OCI-LY3 (cell line): ENCODE measurements around the gene PLCL1.

Source experiments
- EZH2phosphoT487 ChIP-seq: fragments of 200-600 bp; shearing (Covaris generic); IDR thresholded peaks from 2 replicates; pipeline ENCODE4 v1.6.1; 2018; ENCODE audit warnings: antibody characterized with exemption, mixed run types, low read depth
- TF ChIP-seq, protein P1 (sequence below): fragments of 200-600, 300-600 bp; sonication (generic); IDR thresholded peaks from 2 replicates; pipeline ENCODE4 v1.5.1; 2014; ENCODE audit warnings: antibody characterized with exemption, low read length, low read depth

DNA sequence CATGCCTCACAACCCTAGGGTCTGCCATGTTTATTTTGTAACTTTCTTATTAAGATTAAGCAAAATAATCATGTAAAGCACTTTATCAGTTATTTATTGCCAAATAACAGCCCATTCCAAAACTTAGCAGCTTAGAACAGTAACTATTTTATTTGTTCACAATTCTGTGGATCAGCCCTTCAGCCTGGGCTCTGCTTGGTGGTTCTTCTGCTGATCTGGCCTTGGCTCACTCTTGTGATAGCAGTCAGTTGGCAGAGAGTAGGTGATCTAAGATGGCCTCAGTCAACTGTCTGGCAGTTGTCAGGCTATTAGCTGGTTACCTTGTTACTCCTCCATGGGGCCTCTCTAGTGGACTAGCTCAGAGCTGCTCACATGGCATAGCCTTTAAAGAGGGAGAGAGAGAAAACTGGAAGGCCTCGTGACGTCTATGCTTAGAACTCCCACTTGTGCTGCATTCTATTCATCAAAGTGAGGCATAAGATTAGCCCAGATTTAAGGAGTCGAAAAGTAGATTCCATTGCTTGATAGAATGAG is 54.3 kb downstream of the PLCL1 start:
- TF ChIP-seq, protein P1, sequence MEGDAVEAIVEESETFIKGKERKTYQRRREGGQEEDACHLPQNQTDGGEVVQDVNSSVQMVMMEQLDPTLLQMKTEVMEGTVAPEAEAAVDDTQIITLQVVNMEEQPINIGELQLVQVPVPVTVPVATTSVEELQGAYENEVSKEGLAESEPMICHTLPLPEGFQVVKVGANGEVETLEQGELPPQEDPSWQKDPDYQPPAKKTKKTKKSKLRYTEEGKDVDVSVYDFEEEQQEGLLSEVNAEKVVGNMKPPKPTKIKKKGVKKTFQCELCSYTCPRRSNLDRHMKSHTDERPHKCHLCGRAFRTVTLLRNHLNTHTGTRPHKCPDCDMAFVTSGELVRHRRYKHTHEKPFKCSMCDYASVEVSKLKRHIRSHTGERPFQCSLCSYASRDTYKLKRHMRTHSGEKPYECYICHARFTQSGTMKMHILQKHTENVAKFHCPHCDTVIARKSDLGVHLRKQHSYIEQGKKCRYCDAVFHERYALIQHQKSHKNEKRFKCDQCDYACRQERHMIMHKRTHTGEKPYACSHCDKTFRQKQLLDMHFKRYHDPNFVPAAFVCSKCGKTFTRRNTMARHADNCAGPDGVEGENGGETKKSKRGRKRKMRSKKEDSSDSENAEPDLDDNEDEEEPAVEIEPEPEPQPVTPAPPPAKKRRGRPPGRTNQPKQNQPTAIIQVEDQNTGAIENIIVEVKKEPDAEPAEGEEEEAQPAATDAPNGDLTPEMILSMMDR = no peak
- no peak for TF ChIP-seq EZH2phosphoT487
